Subcutaneous abdominal adipose tissue (tissue), 5 donors: ENCODE measurements around the gene SIPA1.
"Not testable (repeated sequence)": the region's sequence is repeated elsewhere in the genome, so short reads cannot be mapped to it uniquely, and the experiment has no call there.

ENCODE experiments used
- H3K27ac ChIP-seq: one replicate; pipeline ENCODE4 v1.7.0; 2013; ENCODE audit warnings: low read depth, mild to moderate bottlenecking, inconsistent platforms, low read length, moderate library complexity
- H3K27me3 ChIP-seq, 5 donors: one replicate each; pipeline ENCODE4 v1.7.0; 2013; ENCODE audit warnings: low read length in 5 of 5, inconsistent platforms in 1 of 5; ENCODE audit not compliant: control insufficient read depth in 5 of 5, insufficient read depth in 4 of 5
- H3K36me3 ChIP-seq, 5 donors: one replicate each; pipeline ENCODE4 v1.7.0; 2013; ENCODE audit warnings: low read length in 5 of 5; ENCODE audit not compliant: control insufficient read depth in 5 of 5, insufficient read depth in 5 of 5
- H3K4me1 ChIP-seq, 5 donors: one replicate each; pipeline ENCODE4 v1.7.0; 2013; ENCODE audit warnings: low read length in 5 of 5, mild to moderate bottlenecking in 3 of 5, moderate library complexity in 1 of 5; ENCODE audit not compliant: control insufficient read depth in 5 of 5, insufficient read depth in 5 of 5
- H3K4me3 ChIP-seq, 5 donors: one replicate each; pipeline ENCODE4 v1.7.0; 2013; ENCODE audit warnings: low read length in 5 of 5, low read depth in 1 of 5
- H3K9ac ChIP-seq, 5 donors: one replicate each; pipeline ENCODE4 v1.7.0; 2013; ENCODE audit warnings: low read length in 5 of 5, mild to moderate bottlenecking in 4 of 5, moderate library complexity in 3 of 5
- H3K9me3 ChIP-seq, 5 donors: one replicate each; pipeline ENCODE4 v1.7.0; 2013; ENCODE audit warnings: low read length in 5 of 5; ENCODE audit not compliant: control insufficient read depth in 5 of 5
- donor health status: healthy.
- donor health status: healthy.
- donor health status: healthy.
- donor health status: healthy.
- donor health status: healthy.

The SIPA1 gene

DNA sequence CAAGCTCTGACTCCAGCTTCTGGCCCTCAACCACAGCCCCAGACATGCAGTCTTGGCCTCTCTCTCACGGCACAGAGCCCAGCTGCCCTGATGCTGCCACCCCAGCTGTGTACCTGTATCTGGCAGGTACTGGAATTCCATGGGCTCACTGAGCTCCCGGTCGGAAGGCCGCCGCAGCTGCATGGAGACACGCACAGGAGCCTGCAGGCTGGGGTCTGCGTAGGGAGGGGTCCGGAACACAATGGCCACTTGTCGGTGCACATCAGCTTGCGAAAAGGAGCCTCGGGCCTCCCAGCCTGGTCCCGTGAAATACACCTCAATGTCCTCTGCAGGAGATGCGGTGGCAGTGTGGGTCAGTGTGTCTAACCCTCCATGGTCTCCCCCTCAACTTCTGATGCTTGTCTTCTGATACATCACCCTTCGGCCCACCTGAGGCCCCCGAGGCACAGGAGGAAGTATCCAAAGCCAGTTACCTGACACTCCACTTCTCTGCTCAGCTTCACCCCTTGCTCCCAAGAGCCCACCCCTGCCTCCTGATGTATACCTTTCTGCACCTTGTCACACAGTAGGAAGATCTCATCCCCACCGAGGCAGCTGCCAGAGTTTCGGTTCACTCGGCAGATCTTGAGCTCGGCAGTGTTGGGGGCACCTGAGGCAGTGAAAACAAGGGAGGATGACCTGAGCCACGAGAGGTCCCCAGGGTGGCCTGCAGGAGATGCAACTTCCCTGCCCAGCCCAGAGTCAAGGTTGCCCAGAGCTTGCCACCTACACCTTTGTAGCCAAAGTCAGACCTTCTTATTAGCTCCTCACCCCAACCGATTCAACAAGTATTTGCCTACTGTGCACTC is 20.5 kb downstream of the SIPA1 start:
- Histone ChIP-seq H3K4me3 (no peak overlapping the region), H3K27me3 (no peaks in the 10 kb centered on the region), H3K9ac (no peak overlapping the region), H3K36me3 (peaks cover 0 to 77% (median 69%) of the 10 kb centered on the region in 5 donors), H3K9me3 (no peaks in the 10 kb centered on the region), H3K4me1 (peaks cover 9 to 36% (median 26%) of the 10 kb centered on the region in 5 donors), H3K27ac (no peak overlapping the region)

DNA sequence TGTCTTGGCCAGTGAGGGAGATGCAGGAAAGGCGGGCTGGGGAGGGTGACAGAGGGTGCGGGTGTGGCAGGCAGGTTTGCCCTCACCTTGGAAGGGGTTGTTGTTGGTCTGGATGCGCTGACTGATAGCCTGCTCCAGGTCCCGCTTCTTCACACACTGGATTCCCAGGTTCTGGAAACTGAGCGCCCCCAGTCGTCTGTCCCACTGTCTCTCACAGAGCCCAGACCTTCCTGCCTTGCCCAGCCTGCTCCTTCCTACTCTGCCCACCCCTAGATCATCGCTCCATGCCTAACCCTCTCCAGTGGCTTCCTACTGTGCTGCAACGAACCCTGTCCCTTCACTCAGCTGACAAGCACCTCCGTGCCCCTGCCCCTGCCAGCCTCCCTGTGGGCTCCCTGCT is 22.1 kb downstream of the SIPA1 start:
- Histone ChIP-seq H3K27me3 (peaks cover 0 to 3% (median 0%) of the 10 kb centered on the region in 5 donors), H3K9ac (no peak overlapping the region), H3K9me3 (no peaks in the 10 kb centered on the region), H3K4me1 (peaks cover 8 to 37% (median 24%) of the 10 kb centered on the region in 5 donors), H3K36me3 (peaks cover 0 to 65% (median 62%) of the 10 kb centered on the region in 5 donors), H3K27ac (peak overlapping the region; percentile 100), H3K4me3 (no peak overlapping the region)

DNA sequence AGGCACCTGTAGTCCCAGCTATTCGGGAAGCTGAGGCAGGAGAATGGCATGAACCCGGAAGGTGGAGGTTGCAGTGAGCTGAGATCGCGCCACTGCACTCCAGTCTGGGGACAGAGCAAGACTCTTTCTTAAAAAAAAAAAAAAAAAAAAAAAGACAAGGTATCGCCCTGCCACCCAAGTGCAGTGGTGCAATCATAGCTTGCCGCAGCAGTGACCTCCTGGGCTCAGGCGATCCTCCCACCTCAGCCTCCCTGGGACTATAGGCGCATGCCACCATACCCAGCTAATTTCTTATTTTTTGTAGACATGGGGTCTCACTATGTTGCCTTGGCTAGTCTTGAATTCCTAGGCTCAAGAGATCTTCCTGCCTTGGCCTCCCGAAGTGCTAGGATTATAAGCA is 23.0 kb downstream of the SIPA1 start:
- H3K9me3 ChIP-seq, H3K4me3 ChIP-seq, H3K27me3 ChIP-seq: not testable (repeated sequence)
- Histone ChIP-seq H3K4me1 (peaks cover 8 to 37% (median 24%) of the 10 kb centered on the region in 5 donors), H3K9ac (peak overlapping the region in 3 of 5 donors; percentile 75 to 96 (median 83)), H3K36me3 (peaks cover 0 to 57% (median 53%) of the 10 kb centered on the region in 5 donors), H3K27ac (peak overlapping the region; percentile 100)

DNA sequence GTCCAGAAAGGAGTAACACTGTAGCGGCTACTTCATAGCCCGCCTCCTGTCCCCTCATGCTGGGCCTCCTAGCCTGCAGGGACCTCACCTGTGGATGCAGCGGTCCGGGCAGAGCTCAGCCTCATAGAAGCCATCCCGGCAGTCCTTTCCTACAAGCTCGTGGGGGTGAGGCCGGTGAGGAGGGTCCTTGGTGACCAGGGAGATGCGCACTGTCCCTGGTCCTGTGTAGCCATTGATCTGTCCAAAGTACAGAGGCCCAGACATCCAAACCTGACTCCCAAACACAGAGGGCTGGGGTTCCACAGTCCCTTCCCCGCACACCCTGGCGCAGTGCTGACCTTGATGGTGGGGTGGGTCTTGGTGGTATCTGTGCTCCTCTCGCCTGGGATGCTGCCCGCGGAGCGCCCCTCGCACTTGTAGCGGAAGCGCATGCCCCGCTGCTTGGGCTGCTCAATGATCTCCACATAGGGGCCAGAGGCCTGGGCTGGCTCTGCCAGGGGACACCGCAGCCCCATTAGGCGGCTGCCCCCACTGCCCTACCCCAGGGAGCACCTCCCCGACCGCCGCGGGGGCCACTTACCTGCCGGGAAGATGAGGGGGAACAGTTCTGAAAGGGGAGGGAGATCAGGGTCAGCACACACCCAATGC is 23.8 kb downstream of the SIPA1 start:
- H3K4me3 ChIP-seq, result peak overlapping the region; percentile 74 to 97 (median 85)
- peaks cover 8 to 37% (median 24%) of the 10 kb centered on the region in 5 donors for H3K4me1 ChIP-seq
- H3K27ac ChIP-seq, result peak overlapping the region; percentile 100
- peaks cover 0 to 49% (median 46%) of the 10 kb centered on the region in 5 donors for H3K36me3 ChIP-seq
- peaks cover 0 to 3% (median 0%) of the 10 kb centered on the region in 5 donors for H3K27me3 ChIP-seq
- no peaks in the 10 kb centered on the region for H3K9me3 ChIP-seq
- peak overlapping the region; percentile 75 to 97 (median 86) for H3K9ac ChIP-seq

DNA sequence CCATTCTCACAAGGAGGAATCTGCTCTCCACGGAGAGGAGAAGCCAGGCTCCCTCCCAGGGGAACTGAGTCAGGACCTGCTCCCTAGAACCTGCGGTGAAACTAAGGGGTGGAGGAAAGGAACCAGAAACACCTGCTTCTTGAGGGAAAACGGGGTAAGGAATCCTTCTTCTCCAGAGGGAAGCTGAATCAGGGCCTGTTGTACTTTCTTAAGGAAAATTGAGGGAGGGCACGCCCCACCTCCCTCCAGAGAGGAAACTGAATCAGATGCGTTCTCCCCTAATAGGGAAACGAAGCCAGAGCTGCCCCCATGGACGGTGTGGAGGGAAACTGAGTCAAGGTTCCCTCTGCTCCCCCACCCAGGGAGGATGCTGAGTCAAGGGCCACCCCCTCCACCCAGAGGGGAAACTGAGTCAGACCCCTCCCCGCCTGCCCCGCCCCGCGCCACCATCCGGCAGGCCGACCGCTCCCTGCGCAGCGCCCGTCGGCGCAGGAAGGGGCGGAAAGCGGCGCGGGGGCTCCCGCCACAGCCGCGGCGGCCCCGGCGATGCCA is 24.4 kb downstream of the SIPA1 start:
- Histone ChIP-seq H3K36me3 (peaks cover 0 to 43% (median 40%) of the 10 kb centered on the region in 5 donors), H3K4me1 (peaks cover 8 to 37% (median 24%) of the 10 kb centered on the region in 5 donors), H3K9ac (peak overlapping the region; percentile 75 to 97 (median 86)), H3K27me3 (peaks cover 0 to 3% (median 0%) of the 10 kb centered on the region in 5 donors), H3K27ac (peak overlapping the region; percentile 100), H3K4me3 (peak overlapping the region; percentile 74 to 97 (median 85)), H3K9me3 (no peaks in the 10 kb centered on the region)

DNA sequence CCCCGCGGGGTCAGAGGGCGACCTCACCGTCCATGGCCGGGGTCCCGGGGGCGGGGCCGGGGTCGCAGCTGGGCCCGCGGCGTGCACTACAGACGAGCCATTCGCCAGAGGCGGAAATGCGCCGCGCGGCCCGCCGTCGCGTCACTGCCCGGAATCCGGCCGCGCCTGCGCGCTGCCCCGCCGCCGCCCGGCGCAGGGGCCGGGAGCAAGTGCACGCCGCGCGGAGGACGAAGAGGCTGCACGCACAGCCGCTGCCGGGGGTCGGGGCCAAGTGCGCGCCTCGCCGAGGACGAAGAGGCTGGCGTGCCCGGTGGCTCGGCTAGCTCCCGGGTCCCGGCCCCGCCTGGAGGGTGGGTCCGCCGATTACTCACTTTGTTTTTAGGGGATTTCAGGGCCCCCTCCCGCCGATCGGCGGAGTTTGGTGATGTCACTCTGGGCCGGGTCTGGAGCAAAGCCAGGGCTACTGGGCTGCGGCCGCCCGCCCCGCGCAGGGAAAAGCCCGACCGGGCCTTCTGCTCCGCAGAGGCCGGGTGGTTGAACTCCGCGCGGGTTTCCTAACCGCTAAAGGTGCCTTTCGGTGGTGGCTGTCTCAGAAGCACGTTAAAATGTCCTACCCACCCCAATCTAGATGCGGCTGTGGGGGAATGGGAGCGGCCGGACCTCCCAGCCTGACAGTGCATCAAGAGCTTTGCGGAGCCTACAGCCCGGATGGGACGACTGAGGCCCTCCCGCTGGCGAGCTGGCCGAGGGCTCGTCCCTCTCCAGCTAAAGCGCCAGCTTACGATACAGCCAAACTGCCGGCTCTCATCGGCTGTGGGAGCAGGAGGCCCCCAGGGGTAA is 25.1 kb downstream of the SIPA1 start, which contains the start of gene RELA:
TSS of gene RELA (minus strand) at position 118 of the 840 bp plus-strand sequence. CDS start at position 34, 84 bp downstream.
- H3K27ac ChIP-seq, result peak within 1 kb of the TSS; percentile 100
- H3K4me1 ChIP-seq, result peaks cover 8 to 37% (median 24%) of the 10 kb centered on the region in 5 donors
- H3K9me3 ChIP-seq, result no peaks in the 10 kb centered on the region

DNA sequence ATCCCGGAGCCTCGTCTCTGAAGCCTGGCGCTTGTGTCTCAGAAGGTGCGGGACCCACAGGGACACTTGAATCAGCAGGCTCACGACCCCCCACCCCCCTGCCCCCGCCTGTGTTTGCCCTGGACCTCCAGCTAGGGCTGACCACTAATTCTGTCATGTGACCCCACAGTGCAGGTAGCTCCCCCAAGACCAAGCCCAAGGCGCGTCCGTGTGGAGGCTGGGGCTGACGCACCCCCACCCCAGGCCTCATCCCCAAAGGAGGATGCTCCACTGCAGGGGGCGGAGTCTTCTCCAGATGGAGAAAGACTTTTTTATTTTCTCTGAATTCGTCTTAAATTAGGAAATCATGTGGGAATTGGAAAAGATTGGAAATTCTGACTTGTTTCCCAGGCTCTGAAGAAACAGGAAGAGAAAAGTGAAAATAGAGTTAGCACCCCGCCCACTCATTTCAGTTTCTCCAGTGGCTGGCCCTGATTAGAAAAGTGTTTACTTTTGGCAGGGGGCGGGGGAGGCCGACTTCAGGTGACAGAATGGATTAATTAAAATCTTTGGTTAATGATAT is 25.8 kb downstream of the SIPA1 start:
- Histone ChIP-seq H3K4me3 (peak overlapping the region; percentile 61 to 95 (median 75)), H3K4me1 (peaks cover 8 to 37% (median 24%) of the 10 kb centered on the region in 5 donors), H3K27me3 (peaks cover 0 to 3% (median 0%) of the 10 kb centered on the region in 5 donors), H3K36me3 (peaks cover 0 to 29% (median 26%) of the 10 kb centered on the region in 5 donors), H3K9me3 (no peaks in the 10 kb centered on the region), H3K9ac (peak overlapping the region; percentile 86 to 99 (median 97)), H3K27ac (peak overlapping the region; percentile 100)

More for the DNA sequence above, 25.1 kb downstream of the SIPA1 start, which contains the start of gene RELA:
- H3K4me3 ChIP-seq, result peak within 1 kb of the TSS; percentile 74 to 97 (median 85)
- peaks cover 0 to 36% (median 33%) of the 10 kb centered on the region in 5 donors for H3K36me3 ChIP-seq
- peaks cover 0 to 3% (median 0%) of the 10 kb centered on the region in 5 donors for H3K27me3 ChIP-seq
- peak within 1 kb of the TSS; percentile 86 to 99 (median 97) for H3K9ac ChIP-seq

DNA sequence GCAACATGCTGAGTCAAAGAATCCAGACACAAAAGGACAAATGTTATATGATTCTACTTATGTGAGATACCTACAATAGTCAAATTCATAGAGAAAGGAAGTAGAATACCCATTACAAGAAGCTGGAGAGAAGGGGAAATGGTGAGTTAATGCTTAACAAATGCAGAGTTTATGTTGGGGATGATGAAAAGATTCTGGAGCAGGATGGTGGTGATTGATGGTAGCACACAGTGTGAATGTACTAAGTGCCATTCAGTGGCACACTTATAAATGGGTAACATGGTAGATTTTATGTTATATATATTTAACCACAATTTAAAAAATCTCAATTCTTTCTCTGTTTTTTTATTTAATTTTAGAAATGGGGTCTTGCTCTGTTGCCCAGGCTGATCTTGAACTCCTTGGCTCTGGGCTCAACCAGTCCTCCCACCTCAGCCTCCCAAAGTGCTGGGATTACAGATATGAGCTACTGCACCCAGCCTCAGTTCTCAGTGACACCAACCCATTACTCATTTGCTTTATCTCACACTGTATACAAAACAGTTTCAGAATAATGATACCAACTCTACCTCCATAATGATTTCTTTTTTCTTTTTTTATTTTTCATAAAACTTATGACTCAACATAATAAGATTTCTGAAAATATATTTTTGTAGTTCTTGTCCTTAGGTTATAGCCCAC is 34.4 kb downstream of the SIPA1 start:
- Histone ChIP-seq H3K27me3 (no peaks in the 10 kb centered on the region), H3K9me3 (no peaks in the 10 kb centered on the region), H3K4me3 (no peak overlapping the region), H3K27ac (no peak overlapping the region), H3K36me3 (no peaks in the 10 kb centered on the region), H3K4me1 (no peaks in the 10 kb centered on the region), H3K9ac (no peak overlapping the region)
